Panc1 (cell line): ENCODE data around the gene FLT1.

Experiments
- POLR2AphosphoS5 ChIP-seq: IDR thresholded peaks from 2 replicates; pipeline ENCODE4 v1.6.1; 2012; ENCODE audit warnings: mild to moderate bottlenecking, low read depth, low read length, moderate library complexity
- REST ChIP-seq, 2 experiments: IDR thresholded peaks; 2 replicates each; pipeline ENCODE4 v1.6.1; 2011 to 2012; ENCODE audit warnings: low read depth in 2 of 2, control low read depth in 1 of 2, low read length in 1 of 2, mild to moderate bottlenecking in 1 of 2, moderate library complexity in 1 of 2; ENCODE audit not compliant: insufficient read depth in 1 of 2
- SIN3A ChIP-seq: IDR thresholded peaks from 2 replicates; pipeline ENCODE4 v1.6.1; 2012; ENCODE audit warnings: low read depth, mild to moderate bottlenecking, low read length, moderate library complexity, borderline replicate concordance; ENCODE audit not compliant: insufficient read depth
- TF ChIP-seq, protein P1 (sequence below): fragments of 450-650 bp; IDR thresholded peaks from 2 replicates; pipeline ENCODE4 v1.5.1; 2017; ENCODE audit warnings: mild to moderate bottlenecking

GRCh38 chr13:28321756-28322155 is 173.2 kb downstream of the FLT1 start:
- TF ChIP-seq, protein P1, sequence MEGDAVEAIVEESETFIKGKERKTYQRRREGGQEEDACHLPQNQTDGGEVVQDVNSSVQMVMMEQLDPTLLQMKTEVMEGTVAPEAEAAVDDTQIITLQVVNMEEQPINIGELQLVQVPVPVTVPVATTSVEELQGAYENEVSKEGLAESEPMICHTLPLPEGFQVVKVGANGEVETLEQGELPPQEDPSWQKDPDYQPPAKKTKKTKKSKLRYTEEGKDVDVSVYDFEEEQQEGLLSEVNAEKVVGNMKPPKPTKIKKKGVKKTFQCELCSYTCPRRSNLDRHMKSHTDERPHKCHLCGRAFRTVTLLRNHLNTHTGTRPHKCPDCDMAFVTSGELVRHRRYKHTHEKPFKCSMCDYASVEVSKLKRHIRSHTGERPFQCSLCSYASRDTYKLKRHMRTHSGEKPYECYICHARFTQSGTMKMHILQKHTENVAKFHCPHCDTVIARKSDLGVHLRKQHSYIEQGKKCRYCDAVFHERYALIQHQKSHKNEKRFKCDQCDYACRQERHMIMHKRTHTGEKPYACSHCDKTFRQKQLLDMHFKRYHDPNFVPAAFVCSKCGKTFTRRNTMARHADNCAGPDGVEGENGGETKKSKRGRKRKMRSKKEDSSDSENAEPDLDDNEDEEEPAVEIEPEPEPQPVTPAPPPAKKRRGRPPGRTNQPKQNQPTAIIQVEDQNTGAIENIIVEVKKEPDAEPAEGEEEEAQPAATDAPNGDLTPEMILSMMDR: no peak
- TF ChIP-seq POLR2AphosphoS5: no peak
- TF ChIP-seq REST (IDR thresholded peaks at IDR 0.05; ENCODE audit: insufficient read depth in 1 of 2, low read depth in 2 of 2, low read length in 1 of 2): no peak
- no peak for TF ChIP-seq SIN3A
